B cell (primary cell): ENCODE measurements around the gene CFAP90. TPM values are rescaled to one million over a fixed set of nuclear protein-coding genes. Genes with fewer than 3 reads are reported as not detected.
A peak's percentile ranks its signal among the peaks of the same experiment; 100 is the strongest.

Experiments used
- ATAC-seq: fragments of 200-7000 bp; cut with Tn5 transposase; one replicate; pipeline ENCODE4 v1.10.0; 2021; ENCODE audit warnings: low read depth, mild to moderate bottlenecking, moderate number of reproducible peaks, moderate library complexity
- CTCF ChIA-PET: fragments of 350-600 bp; sonication (Branson Sonifier 250); formaldehyde crosslinking; loops from one replicate; lab custom pipeline; 2021; ENCODE audit warnings: antibody characterized with exemption, inconsistent platforms; lab: Charles Lee
- POLR2A ChIA-PET: fragments of 350-600 bp; sonication (Branson Sonifier 250); formaldehyde crosslinking; loops from one replicate; lab custom pipeline; 2021; ENCODE audit warnings: antibody characterized with exemption; lab: Charles Lee
- DNase-seq: peaks from one replicate; pipeline ENCODE4 v3.0.0; 2013
- H2AFZ ChIP-seq: 2 replicates; pipeline ENCODE4 v1.6.1; 2012; ENCODE audit warnings: mild to moderate bottlenecking, low read depth, low read length; ENCODE audit not compliant: insufficient read depth, poor library complexity, severe bottlenecking
- H3K27ac ChIP-seq, 2 donors: 1 replicate in 1 of 2; 2 replicates in 1 of 2; pipeline ENCODE4 v1.5.1; 2012 to 2013; ENCODE audit warnings: low read length in 2 of 2, mild to moderate bottlenecking in 2 of 2, moderate library complexity in 1 of 2
- H3K27me3 ChIP-seq, 4 experiments: fragments of 200-600 bp in 1 of 4; sonication (generic) in 1 of 4; replicated peaks in 1 of 4; 1 replicate in 2 of 4; 2 replicates in 2 of 4; pipeline versions ENCODE4 v1.6.1 to v1.7.0; 2013 to 2016; ENCODE audit warnings: low read length in 3 of 4, mild to moderate bottlenecking in 2 of 4, mixed read lengths in 1 of 4, moderate library complexity in 1 of 4; ENCODE audit not compliant: insufficient read depth in 4 of 4, control insufficient read depth in 3 of 4; ENCODE audit errors: control extremely low read depth in 1 of 4
- H3K36me3 ChIP-seq, 2 experiments: replicated peaks in 1 of 2; 1 replicate in 1 of 2; 2 replicates in 1 of 2; pipeline versions ENCODE4 v1.6.1 to v1.7.1; 2013; ENCODE audit warnings: low read length in 1 of 2; ENCODE audit not compliant: insufficient read depth in 2 of 2, control insufficient read depth in 1 of 2; ENCODE audit errors: control extremely low read depth in 1 of 2, extremely low read depth in 1 of 2
- H3K4me1 ChIP-seq, 2 donors: fragments of 200-600 bp in 1 of 2; sonication (generic) in 1 of 2; 1 replicate in 1 of 2; 2 replicates in 1 of 2; pipeline versions ENCODE4 v1.5.1 to v1.6.1; 2013 to 2017; ENCODE audit warnings: low read length in 2 of 2; ENCODE audit not compliant: control insufficient read depth in 2 of 2, insufficient read depth in 2 of 2
- H3K4me2 ChIP-seq: replicated peaks from 2 replicates; pipeline ENCODE3; 2012; ENCODE audit warnings: mild to moderate bottlenecking, low read depth, low read length; ENCODE audit not compliant: poor library complexity, severe bottlenecking
- H3K4me3 ChIP-seq, 5 experiments: fragments of 200-600 bp in 1 of 5; sonication (generic) in 1 of 5; 1 replicate in 3 of 5; 2 replicates in 2 of 5; pipeline versions ENCODE4 v1.5.1 to v1.7.0; 2011 to 2016; ENCODE audit warnings: low read length in 4 of 5, mild to moderate bottlenecking in 4 of 5, low read depth in 2 of 5, control low read depth in 1 of 5, moderate library complexity in 1 of 5; ENCODE audit not compliant: insufficient read depth in 1 of 5; ENCODE audit errors: control extremely low read depth in 1 of 5, extremely low read depth in 1 of 5
- H3K79me2 ChIP-seq: fragments of 200-600 bp; sonication (generic); one replicate; pipeline ENCODE4 v1.6.0; 2016; ENCODE audit warnings: low read length; ENCODE audit not compliant: control insufficient read depth, insufficient read depth
- H3K9ac ChIP-seq: fragments of 200-600 bp; sonication (generic); 2 replicates; pipeline ENCODE4 v1.6.1; 2017; ENCODE audit warnings: mild to moderate bottlenecking, low read length, moderate library complexity
- H3K9me3 ChIP-seq, 3 donors: one replicate each; pipeline versions ENCODE4 v1.6.1 to v1.7.1; 2013; ENCODE audit warnings: low read length in 2 of 3; ENCODE audit not compliant: control insufficient read depth in 2 of 3, insufficient read depth in 1 of 3; ENCODE audit errors: control extremely low read depth in 1 of 3
- H4K20me1 ChIP-seq: 2 replicates; pipeline ENCODE4 v1.6.0; 2012; ENCODE audit warnings: mild to moderate bottlenecking, low read length; ENCODE audit not compliant: insufficient read depth, control insufficient read depth, poor library complexity, severe bottlenecking
- H3K27ac Mint-ChIP-seq: one replicate; pipeline ENCODE4 v1.8.0; 2021; ENCODE audit warnings: mixed read lengths
- H3K27me3 Mint-ChIP-seq: one replicate; pipeline ENCODE4 v1.8.0; 2021; ENCODE audit warnings: mixed read lengths
- H3K4me1 Mint-ChIP-seq: one replicate; pipeline ENCODE4 v1.8.0; 2021; ENCODE audit warnings: mixed read lengths
- H3K4me3 Mint-ChIP-seq: one replicate; pipeline ENCODE4 v1.8.0; 2021; ENCODE audit warnings: mixed read lengths
- H3K9me3 Mint-ChIP-seq: one replicate; pipeline ENCODE4 v1.8.0; 2022; ENCODE audit warnings: mixed read lengths; ENCODE audit not compliant: insufficient read depth
- CTCF ChIP-seq: fragments of 200-600 bp; IDR thresholded peaks from one replicate; pipeline ENCODE4 v1.8.0; 2022; ENCODE audit warnings: antibody characterized with exemption, mild to moderate bottlenecking
- EZH2 ChIP-seq: IDR thresholded peaks from 2 replicates; pipeline ENCODE4 v1.6.1; 2012; ENCODE audit warnings: borderline replicate concordance, low read depth, mild to moderate bottlenecking, moderate library complexity, low read length; ENCODE audit not compliant: insufficient read depth, poor library complexity, severe bottlenecking
- WGBS: methylation state at CpG from one replicate; pipeline ENCODE4 v1.1.5; 2013; ENCODE audit warnings: missing lambda C conversion rate; ENCODE audit not compliant: insufficient coverage; 5-methylcytosine and 5-hydroxymethylcytosine counted together
- intact Hi-C: fragments of 100-400 bp; cut with micrococcal nuclease; formaldehyde crosslinking; loops from one replicate; pipeline ENCODE4 v1.10.0; 2022
- polyA plus RNA-seq: library from polyadenylated mRNA; depleted of rRNA; stranded (reverse); fragments of >200 nt; gene quantifications from 2 replicates; pipeline ENCODE4 v1.2.3, GENCODE V29; 2012
- total RNA-seq, 2 donors: library from RNA; stranded (reverse); fragments of 120-200 nt in 1 of 2; gene quantifications; 1 replicate in 1 of 2; 2 replicates in 1 of 2; pipeline versions ENCODE4 v1.2.3 to v1.2.4, GENCODE V29; 2013 to 2022

Gene CFAP90
- total and polyA plus RNA-seq, 2 donors (not counting 1 experiment from before 2014, with no cell fraction given), result not detected

- CTCF ChIA-PET, result interaction anchor here (2.1 kb wide), 1 partner anchor 17 kb away, joined by 5 read pairs; no protein-coding TSS in a partner anchor
These were observed 34.4 kb downstream of the CFAP90 start for GRCh38 chr5:7816535-7816901.

More at GRCh38 chr5:7816535-7816901, 34.4 kb downstream of the CFAP90 start:
- Histone ChIP-seq H2AFZ (peak overlapping the region; percentile 1), H3K4me2 (no peak overlapping the region), H3K9me3 (no peaks in the 10 kb centered on the region), H3K79me2 (no peaks in the 10 kb centered on the region), H3K27me3 (peaks cover 0 to 18% (median 2%) of the 10 kb centered on the region in 4 experiments), H3K36me3 (no peaks in the 10 kb centered on the region), H3K4me1 (peaks cover 0 to 5% of the 10 kb centered on the region in 2 donors), H3K27ac (no peak overlapping the region), H3K4me3 (no peak overlapping the region), H3K9ac (no peak overlapping the region), H4K20me1 (no peaks in the 10 kb centered on the region)
- Mint-ChIP-seq H3K27me3 (peaks cover 41% of the 10 kb centered on the region), H3K4me1 (no peaks in the 10 kb centered on the region), H3K27ac (no peak overlapping the region), H3K4me3 (no peak overlapping the region), H3K9me3 (no peaks in the 10 kb centered on the region)
- WGBS, result 52% methylated on average over 9 of the region's 9 CpGs
- DNase-seq (no peak), ATAC-seq (no peak)
- TF ChIP-seq CTCF (peak; percentile 28), EZH2 (no peak)
- POLR2A ChIA-PET, result no interaction called here
- intact Hi-C loops, result no loop called here
